Stimulated activated CD8-positive, alpha-beta memory T cell treated with anti-CD3 and anti-CD28 coated beads, Interleukin-7, amount 100 ng/mL, for 24 hours (primary cell): ENCODE results near the gene ALOX5AP.

Experiments used
- DNase-seq: peaks from one replicate; pipeline ENCODE4 v3.0.0-alpha.2; 2020; ENCODE audit warnings: low read depth

Gene ALOX5AP

GRCh38 chr13:30735025-30735871, at the start of gene ALOX5AP:
ALOX5AP (plus strand) TSS chr13:30735543; CDS start chr13:30735606, 63 bp downstream.
- no peak for DNase-seq

- no peak for DNase-seq
These were observed 49.4 kb upstream of the ALOX5AP start for GRCh38 chr13:30685987-30686386.

DNA sequence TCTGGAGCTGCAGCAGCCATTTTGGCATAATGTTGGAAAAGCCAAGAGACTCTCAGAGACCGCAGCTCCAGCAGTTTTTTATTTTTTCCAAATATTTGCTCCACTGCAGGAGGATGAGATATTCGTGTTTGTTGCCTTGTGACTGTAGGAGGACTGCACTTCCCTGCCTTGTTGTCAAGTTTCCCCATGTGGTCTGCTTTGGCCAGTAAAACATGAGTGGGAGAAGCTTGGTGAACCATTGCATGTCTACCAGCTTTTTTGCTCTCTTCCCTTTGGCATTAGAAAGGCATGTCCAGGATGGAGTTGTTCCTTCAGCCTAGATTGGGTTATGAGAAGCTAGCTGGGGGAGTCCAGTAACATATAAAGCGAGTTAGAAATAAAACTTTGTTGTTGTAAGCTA, 47.7 kb upstream of the ALOX5AP start:
- no peak for DNase-seq

GRCh38 chr13:30689752-30690151, 45.6 kb upstream of the ALOX5AP start:
- no peak for DNase-seq

DNA sequence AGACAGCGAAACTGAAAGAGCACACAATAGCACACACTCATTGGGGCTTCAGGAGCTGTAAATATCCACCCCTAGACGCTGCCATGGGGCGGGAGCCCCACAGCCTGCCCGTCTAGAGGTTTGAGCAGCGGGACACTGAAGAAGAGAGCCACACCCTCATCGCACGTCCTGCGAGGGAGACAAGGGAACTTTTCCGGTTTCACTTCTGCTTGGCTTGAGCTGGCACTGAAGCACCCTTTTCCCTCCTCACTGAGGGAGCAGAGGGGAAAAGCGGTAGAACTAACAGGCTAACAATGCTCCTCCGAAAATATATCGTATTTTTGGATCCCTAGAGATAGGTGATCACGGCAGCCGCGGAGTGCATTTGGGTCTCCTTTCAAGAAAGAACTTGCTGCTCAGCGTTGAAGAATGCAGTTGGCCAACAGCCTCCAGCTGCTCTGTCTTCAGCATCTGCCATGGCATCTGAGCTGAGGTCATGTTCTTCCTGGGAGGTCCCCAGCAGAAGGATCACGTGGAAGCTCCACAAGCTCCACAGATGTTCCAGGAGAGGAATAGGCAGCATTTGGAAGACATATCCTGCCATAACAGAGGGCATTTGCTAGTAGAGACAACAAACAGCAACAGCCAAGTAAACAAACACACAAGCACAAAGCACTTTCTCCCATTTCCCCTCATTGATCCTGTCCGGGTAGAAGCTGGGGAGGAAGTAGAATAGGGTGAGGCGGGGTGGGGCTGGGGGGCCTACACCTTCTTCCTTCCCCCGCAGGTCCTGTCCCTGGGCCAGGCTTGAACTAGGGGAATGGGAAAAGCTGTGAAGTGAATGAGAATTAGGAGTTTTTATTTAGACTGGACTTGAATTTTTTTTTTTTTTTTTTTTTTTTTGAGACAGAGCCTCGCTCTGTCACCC, 44.8 kb upstream of the ALOX5AP start:
- no peak for DNase-seq

DNA sequence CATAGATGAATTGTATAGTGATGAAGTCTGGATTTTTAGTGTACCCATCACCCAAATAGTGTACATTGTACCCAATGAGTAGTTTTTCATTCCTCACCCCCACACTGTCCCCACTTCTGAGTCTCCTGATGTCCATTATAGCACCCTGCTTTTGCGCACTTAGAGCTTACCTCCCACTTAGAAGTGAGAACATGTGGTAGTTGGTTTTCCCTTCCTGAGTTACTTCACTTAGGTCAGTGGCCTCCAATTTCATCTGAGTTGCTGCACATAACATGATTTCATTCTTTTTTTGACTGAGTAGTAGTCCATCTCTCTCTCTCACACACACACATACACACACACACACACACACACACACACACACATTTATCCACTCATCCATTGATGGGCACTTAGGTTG, 43.2 kb upstream of the ALOX5AP start:
- DNase-seq, result no peak

DNA sequence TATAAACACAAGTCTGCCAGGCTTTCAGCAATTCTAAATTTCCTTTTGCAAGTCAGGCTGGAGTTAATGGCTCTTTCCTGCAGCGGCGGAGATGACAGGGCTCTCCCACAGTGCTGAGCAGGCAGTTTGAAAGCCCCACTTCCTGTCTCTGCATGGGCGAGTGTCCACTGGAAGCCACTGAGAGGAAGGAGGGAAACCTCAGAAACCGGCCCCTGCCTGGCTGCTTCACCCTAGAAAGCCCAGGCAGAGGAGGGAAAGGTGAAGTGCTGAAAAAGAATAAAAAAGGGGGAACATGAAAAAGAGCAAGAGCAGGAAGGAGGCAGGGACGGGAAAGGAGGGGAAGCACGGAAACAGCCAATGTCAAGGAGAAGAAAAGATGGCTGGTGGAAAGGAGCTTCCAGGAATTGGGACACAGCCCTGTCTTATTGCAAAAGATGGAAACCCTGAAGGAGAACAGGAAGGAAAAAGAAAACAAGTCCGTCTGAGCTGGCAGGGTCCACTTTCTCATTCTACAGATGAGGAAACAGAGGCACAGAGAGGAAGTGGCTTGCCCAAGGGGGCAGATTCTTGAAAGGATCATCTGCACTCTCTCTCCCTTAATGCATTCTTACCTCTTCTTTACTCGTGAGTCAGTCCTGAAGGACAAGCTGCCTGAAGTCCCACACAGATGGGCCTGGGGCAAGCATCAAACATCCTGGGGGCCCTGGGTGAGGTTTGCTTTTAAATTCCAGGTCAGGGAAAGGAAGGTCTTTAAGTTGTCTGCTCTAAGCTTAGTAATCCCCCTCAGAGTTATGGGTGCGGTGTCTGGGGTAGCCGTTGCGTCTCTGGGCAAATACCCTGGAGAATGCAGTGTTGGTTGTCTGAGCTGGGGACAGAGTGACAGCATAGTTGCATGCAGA, 38.8 kb upstream of the ALOX5AP start:
- no peak for DNase-seq

DNA sequence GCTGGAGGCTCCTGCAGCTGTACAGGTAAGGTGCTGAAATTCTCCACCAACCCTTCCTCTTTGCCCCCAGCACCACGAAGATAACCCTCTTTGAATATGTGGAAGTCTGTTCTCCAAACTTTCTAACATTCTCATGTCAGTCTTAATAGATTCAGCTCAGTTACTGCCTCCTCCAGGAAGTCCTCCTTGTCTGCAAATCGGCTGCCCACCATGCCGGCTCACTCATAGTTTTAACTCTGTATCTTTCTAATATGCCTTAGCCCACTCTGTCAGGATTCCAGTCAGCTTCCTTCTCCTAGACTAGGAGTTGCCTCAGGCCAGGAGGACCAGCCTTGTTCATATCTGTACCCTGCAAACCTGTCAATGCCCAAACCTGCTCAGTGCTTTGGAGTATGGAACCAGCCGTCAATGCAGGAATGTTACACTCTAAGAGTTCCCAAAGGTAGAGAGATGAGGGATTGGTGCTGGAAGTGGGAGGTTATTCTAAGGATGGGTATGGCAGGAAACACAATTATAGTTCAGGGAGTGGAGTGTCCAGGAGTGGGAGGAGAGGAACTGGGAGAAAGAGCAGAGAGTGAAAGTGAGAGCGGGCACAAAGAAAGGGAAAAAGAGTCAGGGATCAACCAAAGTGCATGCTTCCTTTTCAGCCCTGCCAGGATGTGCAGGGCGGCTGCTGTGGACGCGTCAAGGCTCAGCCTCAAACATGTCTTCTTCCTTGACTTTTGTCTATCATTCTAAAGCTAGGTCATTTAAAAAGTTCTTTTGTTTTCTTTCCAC, 38.0 kb upstream of the ALOX5AP start:
- DNase-seq, result no peak

DNA sequence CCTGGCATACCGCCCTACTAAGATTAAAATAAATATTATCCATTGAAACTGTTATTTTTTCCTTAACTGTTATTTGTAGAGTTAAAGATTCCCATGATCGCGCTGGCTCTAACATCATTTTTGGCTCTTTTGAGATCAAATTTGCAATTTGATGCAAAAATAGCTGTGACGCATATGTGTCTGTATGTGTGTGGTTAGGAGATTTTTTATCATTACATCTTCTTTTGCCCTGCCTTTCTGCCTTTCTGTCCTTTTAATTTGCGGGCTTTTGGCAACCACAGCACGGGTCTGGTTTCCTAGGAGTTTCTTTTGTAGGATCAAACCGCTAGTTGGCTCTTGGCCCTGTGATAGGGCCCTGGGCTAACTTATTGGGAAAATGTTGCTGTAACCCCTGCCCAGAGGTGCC, 37.3 kb upstream of the ALOX5AP start:
- no peak for DNase-seq

DNA sequence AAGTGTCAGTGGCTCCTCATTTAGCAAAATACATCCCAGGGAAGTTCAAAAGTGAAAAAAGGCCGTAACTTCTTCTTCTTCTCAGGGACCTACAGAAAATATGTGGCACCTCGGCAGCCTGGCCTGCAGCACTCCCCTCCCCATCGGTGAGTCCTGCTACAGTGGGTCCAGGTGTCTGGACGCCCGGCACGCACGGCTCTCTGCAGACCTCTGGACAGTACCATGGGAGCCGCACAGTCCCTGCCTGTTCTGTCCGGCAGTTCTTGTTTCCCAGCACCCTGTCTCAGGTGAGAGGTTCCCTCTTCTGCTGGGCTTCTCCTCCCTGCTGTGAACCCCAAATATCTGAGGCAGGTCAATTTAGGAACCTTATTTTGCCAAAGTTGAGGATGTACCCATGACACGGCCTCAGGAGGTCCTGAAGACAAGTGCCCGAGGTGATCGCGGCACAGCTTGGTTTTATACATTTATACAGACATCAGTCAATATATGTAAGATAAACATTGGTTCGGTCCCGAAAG, 36.8 kb upstream of the ALOX5AP start:
- DNase-seq, result no peak

DNA sequence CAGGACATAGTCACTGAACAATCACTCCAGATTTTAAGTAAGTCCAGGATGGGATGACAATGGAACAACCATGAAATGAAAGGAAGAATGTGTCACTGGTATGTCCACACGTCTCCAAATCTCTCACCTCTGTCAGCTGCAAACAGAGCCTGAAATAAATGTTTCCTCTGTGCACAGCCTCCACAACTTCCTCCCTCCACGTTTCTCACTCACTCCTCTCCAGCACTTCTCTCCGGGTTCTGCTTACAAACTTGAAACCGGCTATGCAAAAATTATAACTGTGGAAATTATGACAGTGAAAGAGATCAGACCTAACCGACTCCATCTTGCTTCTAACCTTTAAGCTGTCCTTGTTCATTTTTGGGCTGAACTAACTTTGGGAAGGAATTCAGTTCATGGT, 35.0 kb upstream of the ALOX5AP start:
- no peak for DNase-seq

DNA sequence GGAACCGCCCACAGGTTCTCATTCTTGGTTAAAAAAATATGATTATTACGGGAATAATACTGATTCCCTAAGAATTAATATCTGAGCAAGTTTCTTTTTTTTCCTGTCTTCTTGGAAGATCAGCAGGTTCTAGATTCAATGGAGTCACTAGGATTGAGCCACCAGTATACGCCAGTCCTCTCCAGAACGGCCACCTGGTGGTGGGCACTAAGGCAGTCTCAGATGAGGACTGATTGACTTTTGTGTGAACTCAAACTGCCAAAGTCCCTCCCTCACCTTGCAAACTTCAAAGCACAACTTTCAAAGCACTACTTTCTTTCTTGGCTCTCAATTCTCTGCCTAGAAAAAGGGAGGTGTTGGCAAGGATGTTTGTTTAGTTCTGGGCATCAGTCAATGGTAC, 33.3 kb upstream of the ALOX5AP start:
- no peak for DNase-seq

DNA sequence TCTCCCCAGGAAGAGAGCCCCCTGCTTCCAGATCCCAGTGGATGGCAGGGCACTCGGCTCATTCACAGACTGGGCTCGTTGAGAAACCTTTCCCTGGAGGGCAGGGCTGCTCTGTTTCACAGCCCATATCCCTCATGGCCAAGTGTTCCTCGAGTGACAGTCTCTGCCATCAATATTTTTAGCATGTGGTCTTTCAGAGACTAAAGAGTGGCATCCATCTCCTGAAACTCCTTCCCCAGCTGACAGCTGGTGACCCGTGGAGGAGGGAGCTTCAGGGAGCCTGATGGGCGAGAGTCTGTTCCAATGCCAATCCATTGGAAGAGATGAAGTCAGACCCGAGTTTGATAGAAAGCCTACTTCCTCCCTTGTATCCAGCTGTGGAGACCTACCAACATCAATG, 30.7 kb upstream of the ALOX5AP start:
- no peak for DNase-seq

- no peak for DNase-seq
These were observed 29.7 kb upstream of the ALOX5AP start for GRCh38 chr13:30705680-30706079.

- DNase-seq, result no peak
These were observed 26.8 kb upstream of the ALOX5AP start for GRCh38 chr13:30708541-30708940.

- DNase-seq, result no peak
These were observed 24.9 kb upstream of the ALOX5AP start for GRCh38 chr13:30710442-30710841.

- DNase-seq, result no peak
These were observed 24.0 kb upstream of the ALOX5AP start for GRCh38 chr13:30711375-30711774.

GRCh38 chr13:30711837-30712236, 23.5 kb upstream of the ALOX5AP start:
- no peak for DNase-seq

GRCh38 chr13:30712536-30713532, 22.5 kb upstream of the ALOX5AP start:
- DNase-seq, result no peak
